Measurements from ENCODE around the gene SLC35F6.
A peak's percentile ranks its signal among the peaks of the same experiment; 100 is the strongest.

SLC35F6 gene

GRCh38 chr2:26764078-26764887 lies at the start of gene SLC35F6:
SLC35F6 (plus strand) TSS chr2:26764284; CDS start chr2:26764350, 66 bp downstream.
- peak; percentile 75 to 83 for DNase-seq

DNA sequence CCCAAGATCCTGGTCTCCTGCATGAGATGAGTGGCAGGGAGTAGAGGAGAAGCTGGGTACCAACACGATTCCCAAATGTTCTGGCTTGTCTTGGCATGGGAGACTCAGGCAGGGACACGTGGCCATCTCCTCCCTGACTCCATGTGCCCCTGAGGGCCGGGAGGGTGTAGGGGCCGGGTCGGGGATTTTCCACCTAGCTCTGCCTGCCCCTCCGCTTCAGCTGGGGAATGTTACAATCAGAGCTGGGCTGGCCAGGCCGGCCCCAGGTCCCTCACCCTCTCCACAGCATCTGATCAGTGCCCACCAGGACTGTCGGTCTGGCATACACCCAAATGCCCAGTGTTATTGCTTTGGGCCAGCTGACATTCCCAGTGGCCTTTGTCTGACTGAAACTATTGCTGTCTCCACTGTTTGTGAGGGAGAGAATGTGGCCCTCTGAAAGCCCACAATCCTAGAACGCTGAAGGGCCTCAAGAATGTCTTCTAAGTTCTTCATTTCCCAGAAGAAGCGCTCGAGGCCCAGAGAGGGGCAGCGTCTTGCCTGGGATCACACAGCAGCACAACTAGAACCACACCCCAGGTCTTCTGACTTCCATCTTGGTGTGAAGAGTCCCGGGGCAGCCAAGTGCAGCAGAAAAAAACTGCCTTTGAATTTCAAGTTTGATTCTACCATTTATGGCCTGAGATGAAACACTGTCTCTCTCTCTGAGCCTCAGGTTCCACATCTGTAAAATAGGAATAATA lies 48.4 kb upstream of the SLC35F6 start:
- DNase-seq: no peak

- no peak for DNase-seq
Measured at GRCh38 chr2:26716340-26716739, 47.7 kb upstream of the SLC35F6 start.

GRCh38 chr2:26716769-26717168 lies 47.3 kb upstream of the SLC35F6 start:
- no peak for DNase-seq

- DNase-seq: no peak
Measured at GRCh38 chr2:26717362-26717761, 46.7 kb upstream of the SLC35F6 start.

GRCh38 chr2:26718949-26719686 lies 45.0 kb upstream of the SLC35F6 start:
- no peak for DNase-seq

GRCh38 chr2:26720322-26721114 lies 43.6 kb upstream of the SLC35F6 start:
- no peak for DNase-seq

DNA sequence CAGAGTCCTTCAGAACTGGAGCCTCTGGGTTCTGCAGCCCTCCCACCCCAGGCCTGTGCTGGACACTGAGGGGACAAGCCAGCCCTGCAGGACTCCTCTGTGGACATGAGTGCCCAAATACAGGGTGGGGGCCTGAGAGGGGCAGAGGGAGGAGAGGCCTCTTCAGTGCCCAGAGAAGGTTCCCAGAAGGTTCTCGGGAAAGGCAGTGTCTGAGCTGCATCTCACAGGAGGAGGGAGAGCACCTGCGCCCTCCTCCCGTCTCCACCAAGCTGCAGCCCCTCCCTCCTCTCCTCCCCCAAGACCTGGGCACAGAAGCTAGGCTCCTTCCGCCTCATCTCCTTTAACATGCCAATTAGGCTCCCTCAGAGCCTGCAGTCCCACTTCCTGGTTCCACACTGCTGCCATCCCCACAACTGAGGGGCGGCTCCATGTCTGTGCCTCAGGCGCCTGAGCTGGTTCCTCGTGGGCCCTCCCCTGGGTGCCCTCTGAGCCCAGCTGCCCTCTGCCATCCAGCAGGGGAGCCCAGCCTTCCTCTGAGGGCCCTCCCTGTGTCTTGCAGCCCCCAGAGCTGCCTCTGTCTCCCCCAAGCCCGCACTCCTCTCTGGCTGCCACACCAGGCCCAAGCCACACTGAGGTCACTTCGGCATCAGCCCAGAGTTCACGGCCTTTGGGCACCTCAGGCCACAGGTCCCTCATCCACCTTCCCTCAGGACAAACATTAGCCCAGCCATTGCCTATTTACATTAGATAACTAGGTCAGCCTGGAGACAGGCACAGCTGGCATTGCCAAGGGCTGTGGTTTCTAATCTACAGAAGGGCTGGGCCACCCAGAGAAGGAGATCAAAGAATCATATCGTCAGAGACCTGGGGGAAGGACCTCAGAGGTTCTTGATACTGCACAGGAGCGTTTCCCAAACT lies 42.7 kb upstream of the SLC35F6 start:
- no peak for DNase-seq

- DNase-seq: no peak
Measured at GRCh38 chr2:26722328-26722727, 41.8 kb upstream of the SLC35F6 start.

GRCh38 chr2:26722911-26723310 lies 41.2 kb upstream of the SLC35F6 start:
- DNase-seq: no peak

GRCh38 chr2:26723475-26723874 lies 40.6 kb upstream of the SLC35F6 start:
- no peak for DNase-seq

- DNase-seq: no peak
Measured at GRCh38 chr2:26723991-26724750, 39.9 kb upstream of the SLC35F6 start.

DNA sequence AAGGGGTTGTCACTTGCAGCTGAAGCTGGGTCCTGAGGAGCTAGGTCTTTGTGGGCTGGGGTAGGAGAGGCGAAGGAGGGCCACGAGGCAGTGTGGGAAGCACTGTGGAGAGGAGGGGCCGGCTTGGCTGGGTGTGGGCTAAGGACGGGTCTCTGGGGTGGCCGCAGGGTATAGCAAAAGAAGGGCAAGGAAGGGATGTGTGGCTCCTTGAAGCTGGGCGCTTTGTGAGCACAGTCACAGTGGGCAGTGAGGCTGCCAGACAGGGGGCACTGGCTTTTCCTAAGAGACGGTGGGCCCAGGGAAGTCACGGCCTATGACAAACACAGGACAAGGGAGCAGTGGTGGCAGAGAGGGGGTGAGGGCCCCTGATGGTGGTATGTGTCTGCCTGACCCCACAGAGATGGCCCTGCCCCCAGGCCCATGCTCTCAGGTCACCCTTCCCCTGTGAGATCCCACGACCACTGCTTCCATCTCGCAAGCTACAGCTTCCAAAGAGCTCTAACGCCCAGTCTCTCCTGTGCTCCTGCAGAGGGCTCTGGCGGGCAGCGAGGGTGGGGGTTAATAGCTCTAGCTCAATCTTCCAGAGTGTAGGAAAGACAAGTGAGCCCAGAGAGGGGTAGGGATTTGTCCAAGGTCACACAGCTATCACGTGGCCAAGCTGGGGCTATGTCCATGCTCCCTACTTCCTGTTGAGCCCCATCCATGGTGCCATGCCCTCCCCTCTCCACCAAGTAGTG lies 39.1 kb upstream of the SLC35F6 start:
- DNase-seq: no peak

DNA sequence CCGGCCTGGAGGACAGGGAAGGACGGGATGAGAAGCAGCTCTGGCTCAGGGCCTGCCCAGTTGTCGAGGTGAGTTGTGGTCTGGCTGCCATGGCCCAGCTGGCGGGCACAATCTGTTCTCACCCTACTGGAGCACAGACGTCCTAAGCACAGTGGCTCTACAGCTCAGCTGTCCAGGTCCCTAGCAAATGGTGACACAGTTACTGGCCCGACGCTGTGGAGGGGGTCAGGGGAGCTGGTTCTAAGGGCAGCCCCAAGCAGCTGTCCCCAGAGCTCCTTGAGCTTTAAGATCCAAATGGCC lies 38.6 kb upstream of the SLC35F6 start:
- DNase-seq: no peak

- DNase-seq: no peak
Measured at GRCh38 chr2:26726228-26726627, 37.9 kb upstream of the SLC35F6 start.

- no peak for DNase-seq
Measured at GRCh38 chr2:26727641-26728561, 36.2 kb upstream of the SLC35F6 start.

DNA sequence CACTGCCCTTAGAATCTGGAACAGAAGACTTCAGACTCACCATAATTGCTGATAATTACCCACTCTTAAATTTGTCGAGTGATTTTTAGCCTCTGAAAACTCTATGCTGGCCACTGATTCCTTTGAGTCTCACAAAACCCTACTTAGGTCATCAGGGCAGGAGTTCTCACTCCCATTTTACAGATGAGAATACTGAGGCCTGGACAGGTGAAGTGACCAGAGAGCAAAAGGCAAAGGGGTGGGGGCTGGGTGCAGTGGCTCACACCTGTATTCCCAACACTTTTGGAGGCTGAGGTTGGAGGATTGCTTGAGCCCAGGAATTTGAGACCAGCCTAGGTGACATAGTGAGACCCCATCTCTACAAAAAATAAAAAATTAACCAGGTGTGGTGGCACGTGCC lies 34.8 kb upstream of the SLC35F6 start:
- no peak for DNase-seq

GRCh38 chr2:26730549-26731344 lies 33.3 kb upstream of the SLC35F6 start:
- DNase-seq: peak; percentile 6 to 19
